Measurements from ENCODE around the gene PRDX5.

Gene PRDX5

GRCh38 chr11:64344787-64345186 lies 26.9 kb downstream of the PRDX5 start:
- no peak overlapping the region for H3K9ac ChIP-seq (ENCODE audit: low read depth, low read length, poor library complexity)
- no peaks in the 10 kb centered on the region for H3K9me3 ChIP-seq (replicated peaks in 1 of 2; ENCODE audit: control insufficient read depth in 2 of 2, insufficient read depth in 1 of 2, low read depth in 1 of 2, low read length in 2 of 2)
- peak overlapping the region; percentile 30 for H4K91ac ChIP-seq (ENCODE audit: low read depth, low read length, poor library complexity)
- H2AFZ ChIP-seq (ENCODE audit: low read length), result no peak overlapping the region
- peak overlapping the region; percentile 91 for H2BK15ac ChIP-seq (ENCODE audit: low read length)
- WGBS, 2 donors (ENCODE audit: extremely low coverage in 2 of 2, insufficient read length in 2 of 2, insufficient replicate concordance in 1 of 2), result no CpG with 5 or more reads among the region's 28 CpGs
- peak overlapping the region; percentile 22 for H2BK5ac ChIP-seq (ENCODE audit: low read length)
- H3K27ac ChIP-seq (replicated peaks; ENCODE audit: low read length), result no peak overlapping the region
- no peak for DNase-seq (ENCODE audit: low spot score)
- H3K4me3 ChIP-seq (ENCODE audit: low read length in 2 of 2), result no peak overlapping the region
- H2AK5ac ChIP-seq (ENCODE audit: low read depth, low read length), result peak overlapping the region; percentile 86
- H3K27me3 ChIP-seq (ENCODE audit: control insufficient read depth in 3 of 3, insufficient read depth in 3 of 3, low read depth in 1 of 3, low read length in 3 of 3), result peaks cover 0 to 28% (median 8%) of the 10 kb centered on the region in 3 experiments
- no peak overlapping the region for H3K4ac ChIP-seq (ENCODE audit: low read length)
- no peak overlapping the region for H2BK120ac ChIP-seq (ENCODE audit: low read depth, low read length)
- no peak overlapping the region for H4K8ac ChIP-seq (ENCODE audit: low read depth, low read length)
- H2BK12ac ChIP-seq (ENCODE audit: low read length), result peak overlapping the region; percentile 84
- peak overlapping the region; percentile 89 for H3K23ac ChIP-seq (ENCODE audit: low read depth, low read length, poor library complexity)
- H3K18ac ChIP-seq (ENCODE audit: low read length), result peak overlapping the region; percentile 57
- peak overlapping the region; percentile 56 for H3K14ac ChIP-seq (ENCODE audit: low read length)
- H3K4me2 ChIP-seq (ENCODE audit: insufficient read depth, low read length, poor library complexity, severe bottlenecking), result no peak overlapping the region
- peaks cover 19 to 23% of the 10 kb centered on the region in 2 donors for H3K4me1 ChIP-seq (ENCODE audit: control insufficient read depth in 2 of 2, insufficient read depth in 1 of 2, low read depth in 1 of 2, low read length in 2 of 2)
- no peaks in the 10 kb centered on the region for H3K36me3 ChIP-seq (replicated peaks in 1 of 2; ENCODE audit: control insufficient read depth in 2 of 2, insufficient read depth in 2 of 2, low read length in 2 of 2)
- H3K79me1 ChIP-seq (ENCODE audit: low read depth, low read length), result peaks cover 1% of the 10 kb centered on the region

DNA sequence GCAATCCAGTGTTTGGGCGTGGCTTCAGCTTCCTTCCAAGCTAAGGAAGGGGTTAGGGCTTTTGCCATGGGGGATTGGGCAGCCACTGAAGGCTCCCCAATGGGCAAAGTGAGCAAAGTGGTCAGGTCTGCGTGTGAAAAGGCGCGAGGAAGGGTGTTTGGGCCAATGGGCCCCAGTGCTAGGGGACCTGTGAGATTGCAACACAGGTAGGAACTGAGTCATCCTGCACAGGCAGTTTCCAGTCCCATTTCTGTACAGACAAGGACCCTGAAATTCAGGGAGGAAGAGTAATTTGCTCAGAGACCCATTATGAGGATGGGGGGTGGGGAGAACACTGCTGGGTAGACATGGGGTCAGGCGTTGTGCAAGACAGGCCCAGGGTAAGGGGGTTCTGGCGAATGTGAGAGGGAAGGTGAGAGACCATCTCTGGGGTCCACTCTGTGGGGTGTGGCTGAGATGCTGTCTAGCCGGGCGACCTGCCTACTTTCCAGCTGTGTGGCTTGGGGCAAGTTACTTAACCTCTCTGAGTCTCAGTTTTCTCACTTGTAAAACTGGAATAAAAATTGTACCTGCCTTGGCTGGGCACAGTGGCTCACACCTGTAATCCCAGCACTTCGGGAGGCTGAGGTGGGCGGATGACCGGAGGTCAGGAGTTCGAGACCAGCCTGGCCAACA lies 29.4 kb downstream of the PRDX5 start:
- no peak for DNase-seq (ENCODE audit: low spot score)
- H2AK5ac ChIP-seq (ENCODE audit: low read depth, low read length), result peak overlapping the region; percentile 88
- WGBS, 2 donors (ENCODE audit: extremely low coverage in 2 of 2, insufficient read length in 2 of 2, insufficient replicate concordance in 1 of 2), result no CpG with 5 or more reads among the region's 12 CpGs

GRCh38 chr11:64348383-64349024 lies 30.6 kb downstream of the PRDX5 start:
- no peak overlapping the region for H3K14ac ChIP-seq (ENCODE audit: low read length)
- no peak overlapping the region for H2BK120ac ChIP-seq (ENCODE audit: low read depth, low read length)
- H4K91ac ChIP-seq (ENCODE audit: low read depth, low read length, poor library complexity), result peak overlapping the region; percentile 39
- H3K36me3 ChIP-seq (replicated peaks in 1 of 2; ENCODE audit: control insufficient read depth in 2 of 2, insufficient read depth in 2 of 2, low read length in 2 of 2), result no peaks in the 10 kb centered on the region
- H3K4me3 ChIP-seq (ENCODE audit: low read length in 2 of 2), result no peak overlapping the region
- H3K27me3 ChIP-seq (ENCODE audit: control insufficient read depth in 3 of 3, insufficient read depth in 3 of 3, low read depth in 1 of 3, low read length in 3 of 3), result no peaks in the 10 kb centered on the region
- no peaks in the 10 kb centered on the region for H3K9me3 ChIP-seq (replicated peaks in 1 of 2; ENCODE audit: control insufficient read depth in 2 of 2, insufficient read depth in 1 of 2, low read depth in 1 of 2, low read length in 2 of 2)
- peak overlapping the region; percentile 88 for H2AK5ac ChIP-seq (ENCODE audit: low read depth, low read length)
- H3K4me1 ChIP-seq (ENCODE audit: control insufficient read depth in 2 of 2, insufficient read depth in 1 of 2, low read depth in 1 of 2, low read length in 2 of 2), result peaks cover 7 to 28% of the 10 kb centered on the region in 2 donors
- H3K4me2 ChIP-seq (ENCODE audit: insufficient read depth, low read length, poor library complexity, severe bottlenecking), result no peak overlapping the region
- no peak overlapping the region for H3K4ac ChIP-seq (ENCODE audit: low read length)
- no peak for DNase-seq (ENCODE audit: low spot score)
- peak overlapping the region; percentile 2 for H3K9ac ChIP-seq (ENCODE audit: low read depth, low read length, poor library complexity)
- peak overlapping the region; percentile 87 for H2BK15ac ChIP-seq (ENCODE audit: low read length)
- WGBS, 2 donors (ENCODE audit: extremely low coverage in 2 of 2, insufficient read length in 2 of 2, insufficient replicate concordance in 1 of 2), result no CpG with 5 or more reads among the region's 14 CpGs
- no peaks in the 10 kb centered on the region for H3K79me1 ChIP-seq (ENCODE audit: low read depth, low read length)
- peak overlapping the region; percentile 86 for H4K8ac ChIP-seq (ENCODE audit: low read depth, low read length)
- peak overlapping the region; percentile 84 for H3K18ac ChIP-seq (ENCODE audit: low read length)
- no peak overlapping the region for H2BK12ac ChIP-seq (ENCODE audit: low read length)
- peak overlapping the region; percentile 76 for H2AFZ ChIP-seq (ENCODE audit: low read length)
- H2BK5ac ChIP-seq (ENCODE audit: low read length), result peak overlapping the region; percentile 22
- peak overlapping the region; percentile 25 for H3K23ac ChIP-seq (ENCODE audit: low read depth, low read length, poor library complexity)
- H3K27ac ChIP-seq (replicated peaks; ENCODE audit: low read length), result no peak overlapping the region

More for the DNA sequence above, 29.4 kb downstream of the PRDX5 start:
- H4K8ac ChIP-seq (ENCODE audit: low read depth, low read length), result no peak overlapping the region
- H4K91ac ChIP-seq (ENCODE audit: low read depth, low read length, poor library complexity), result no peak overlapping the region
- no peak overlapping the region for H3K27ac ChIP-seq (replicated peaks; ENCODE audit: low read length)
- no peak overlapping the region for H2BK120ac ChIP-seq (ENCODE audit: low read depth, low read length)
- no peak overlapping the region for H3K4me3 ChIP-seq (ENCODE audit: low read length in 2 of 2)
- no peak overlapping the region for H2BK15ac ChIP-seq (ENCODE audit: low read length)
- no peak overlapping the region for H3K23ac ChIP-seq (ENCODE audit: low read depth, low read length, poor library complexity)
- H3K79me1 ChIP-seq (ENCODE audit: low read depth, low read length), result no peaks in the 10 kb centered on the region
- H3K9me3 ChIP-seq (replicated peaks in 1 of 2; ENCODE audit: control insufficient read depth in 2 of 2, insufficient read depth in 1 of 2, low read depth in 1 of 2, low read length in 2 of 2), result no peaks in the 10 kb centered on the region
- H3K36me3 ChIP-seq (replicated peaks in 1 of 2; ENCODE audit: control insufficient read depth in 2 of 2, insufficient read depth in 2 of 2, low read length in 2 of 2), result no peaks in the 10 kb centered on the region
- no peak overlapping the region for H2BK12ac ChIP-seq (ENCODE audit: low read length)
- H3K4me2 ChIP-seq (ENCODE audit: insufficient read depth, low read length, poor library complexity, severe bottlenecking), result no peak overlapping the region
- no peak overlapping the region for H3K4ac ChIP-seq (ENCODE audit: low read length)
- H3K4me1 ChIP-seq (ENCODE audit: control insufficient read depth in 2 of 2, insufficient read depth in 1 of 2, low read depth in 1 of 2, low read length in 2 of 2), result peaks cover 10 to 29% of the 10 kb centered on the region in 2 donors
- H3K14ac ChIP-seq (ENCODE audit: low read length), result no peak overlapping the region
- no peak overlapping the region for H3K18ac ChIP-seq (ENCODE audit: low read length)
- no peak overlapping the region for H2BK5ac ChIP-seq (ENCODE audit: low read length)
- H3K27me3 ChIP-seq (ENCODE audit: control insufficient read depth in 3 of 3, insufficient read depth in 3 of 3, low read depth in 1 of 3, low read length in 3 of 3), result peaks cover 0 to 3% (median 0%) of the 10 kb centered on the region in 3 experiments
- no peak overlapping the region for H3K9ac ChIP-seq (ENCODE audit: low read depth, low read length, poor library complexity)
- no peak overlapping the region for H2AFZ ChIP-seq (ENCODE audit: low read length)

DNA sequence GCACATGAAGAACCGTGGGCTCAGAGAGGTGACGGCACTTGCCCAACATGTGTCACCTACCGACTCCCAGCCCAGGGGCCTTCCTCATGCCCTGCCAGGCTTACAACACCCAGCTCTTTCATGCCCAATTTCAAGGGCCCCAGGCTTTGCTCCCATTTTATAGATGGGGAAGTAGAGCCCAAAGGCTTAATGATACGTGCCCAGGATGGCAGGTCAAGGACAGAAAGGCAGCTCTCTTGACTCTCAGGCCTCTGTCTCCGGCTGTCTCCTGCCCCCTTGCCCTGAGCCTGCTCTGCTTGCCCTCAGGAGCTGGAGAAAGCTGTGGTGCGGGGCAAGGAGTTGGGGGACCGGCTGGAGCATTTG lies 31.1 kb downstream of the PRDX5 start:
- no peak overlapping the region for H3K4me2 ChIP-seq (ENCODE audit: insufficient read depth, low read length, poor library complexity, severe bottlenecking)
- H4K8ac ChIP-seq (ENCODE audit: low read depth, low read length), result no peak overlapping the region
- peak overlapping the region; percentile 25 for H3K23ac ChIP-seq (ENCODE audit: low read depth, low read length, poor library complexity)
- no peak overlapping the region for H3K27ac ChIP-seq (replicated peaks; ENCODE audit: low read length)
- no peak overlapping the region for H3K14ac ChIP-seq (ENCODE audit: low read length)
- peak overlapping the region; percentile 87 for H2BK15ac ChIP-seq (ENCODE audit: low read length)
- peak overlapping the region; percentile 2 for H3K9ac ChIP-seq (ENCODE audit: low read depth, low read length, poor library complexity)
- H2BK120ac ChIP-seq (ENCODE audit: low read depth, low read length), result no peak overlapping the region
- H3K4me3 ChIP-seq (ENCODE audit: low read length in 2 of 2), result no peak overlapping the region
- H3K79me1 ChIP-seq (ENCODE audit: low read depth, low read length), result peaks cover under 1% of the 10 kb centered on the region
- H3K27me3 ChIP-seq (ENCODE audit: control insufficient read depth in 3 of 3, insufficient read depth in 3 of 3, low read depth in 1 of 3, low read length in 3 of 3), result no peaks in the 10 kb centered on the region
- peak overlapping the region; percentile 88 for H2AK5ac ChIP-seq (ENCODE audit: low read depth, low read length)
- WGBS, 2 donors (ENCODE audit: extremely low coverage in 2 of 2, insufficient read length in 2 of 2, insufficient replicate concordance in 1 of 2), result no CpG with 5 or more reads among the region's 7 CpGs
- peak overlapping the region; percentile 76 for H2AFZ ChIP-seq (ENCODE audit: low read length)
- H3K4me1 ChIP-seq (ENCODE audit: control insufficient read depth in 2 of 2, insufficient read depth in 1 of 2, low read depth in 1 of 2, low read length in 2 of 2), result peaks cover 7 to 29% of the 10 kb centered on the region in 2 donors
- H3K4ac ChIP-seq (ENCODE audit: low read length), result no peak overlapping the region
- DNase-seq (ENCODE audit: low spot score), result no peak
- H3K9me3 ChIP-seq (replicated peaks in 1 of 2; ENCODE audit: control insufficient read depth in 2 of 2, insufficient read depth in 1 of 2, low read depth in 1 of 2, low read length in 2 of 2), result no peaks in the 10 kb centered on the region
- peak overlapping the region; percentile 84 for H3K18ac ChIP-seq (ENCODE audit: low read length)
- H2BK12ac ChIP-seq (ENCODE audit: low read length), result no peak overlapping the region
- H4K91ac ChIP-seq (ENCODE audit: low read depth, low read length, poor library complexity), result peak overlapping the region; percentile 39
- peak overlapping the region; percentile 22 for H2BK5ac ChIP-seq (ENCODE audit: low read length)
- H3K36me3 ChIP-seq (replicated peaks in 1 of 2; ENCODE audit: control insufficient read depth in 2 of 2, insufficient read depth in 2 of 2, low read length in 2 of 2), result no peaks in the 10 kb centered on the region

All from neuronal stem cell (in vitro differentiated cells).